K562 (cell line): ENCODE measurements around the gene UBE2I.

Experiments used
- KLF16 ChIP-seq: IDR thresholded peaks from 2 replicates; pipeline ENCODE4 v1.6.1; 2016; ENCODE audit warnings: antibody characterized with exemption
- MTA3 ChIP-seq: fragments of 450-650 bp; formaldehyde crosslinking; IDR thresholded peaks from 2 replicates; pipeline ENCODE4 v1.6.1; 2017; ENCODE audit warnings: mild to moderate bottlenecking, borderline replicate concordance
- ZBTB7A ChIP-seq: IDR thresholded peaks from 2 replicates; pipeline ENCODE4 v1.6.1; 2011; ENCODE audit warnings: low read depth, mild to moderate bottlenecking, low read length, moderate library complexity, borderline replicate concordance; ENCODE audit not compliant: control insufficient read depth
- ZNF318 ChIP-seq, 2 experiments: fragments of 450-650 bp; IDR thresholded peaks; 2 replicates each; pipeline ENCODE4 v1.6.1; 2016; ENCODE audit warnings: mild to moderate bottlenecking in 2 of 2, borderline replicate concordance in 1 of 2, low read depth in 1 of 2, moderate library complexity in 1 of 2
- TF ChIP-seq, protein P1 (sequence below), 3 experiments: IDR thresholded peaks in 2 of 3; conservative IDR thresholded peaks in 1 of 3; 2 replicates each; pipeline ENCODE4 v1.5.1; 2011 to 2012; ENCODE audit warnings: low read length in 3 of 3, mild to moderate bottlenecking in 3 of 3, control low read depth in 2 of 3, improper control_type of control experiment in 1 of 3, inconsistent platforms in 1 of 3, low read depth in 1 of 3, mixed read lengths in 1 of 3, moderate library complexity in 1 of 3; ENCODE audit not compliant: insufficient read depth in 2 of 3

GRCh38 chr16:1310832-1311200, 1.4 kb downstream of the UBE2I start:
- TF ChIP-seq ZNF318 (IDR thresholded peaks at IDR 0.05; ENCODE audit: borderline replicate concordance in 1 of 2, low read depth in 1 of 2) (no peak), MTA3 (no peak), KLF16 (no peak), ZBTB7A (no peak)
- TF ChIP-seq, protein P1, sequence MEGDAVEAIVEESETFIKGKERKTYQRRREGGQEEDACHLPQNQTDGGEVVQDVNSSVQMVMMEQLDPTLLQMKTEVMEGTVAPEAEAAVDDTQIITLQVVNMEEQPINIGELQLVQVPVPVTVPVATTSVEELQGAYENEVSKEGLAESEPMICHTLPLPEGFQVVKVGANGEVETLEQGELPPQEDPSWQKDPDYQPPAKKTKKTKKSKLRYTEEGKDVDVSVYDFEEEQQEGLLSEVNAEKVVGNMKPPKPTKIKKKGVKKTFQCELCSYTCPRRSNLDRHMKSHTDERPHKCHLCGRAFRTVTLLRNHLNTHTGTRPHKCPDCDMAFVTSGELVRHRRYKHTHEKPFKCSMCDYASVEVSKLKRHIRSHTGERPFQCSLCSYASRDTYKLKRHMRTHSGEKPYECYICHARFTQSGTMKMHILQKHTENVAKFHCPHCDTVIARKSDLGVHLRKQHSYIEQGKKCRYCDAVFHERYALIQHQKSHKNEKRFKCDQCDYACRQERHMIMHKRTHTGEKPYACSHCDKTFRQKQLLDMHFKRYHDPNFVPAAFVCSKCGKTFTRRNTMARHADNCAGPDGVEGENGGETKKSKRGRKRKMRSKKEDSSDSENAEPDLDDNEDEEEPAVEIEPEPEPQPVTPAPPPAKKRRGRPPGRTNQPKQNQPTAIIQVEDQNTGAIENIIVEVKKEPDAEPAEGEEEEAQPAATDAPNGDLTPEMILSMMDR (IDR thresholded peaks at IDR 0.05 in 2 of 3, conservative IDR thresholded peaks at IDR 0.05 in 1 of 3; ENCODE audit: insufficient read depth in 2 of 3, low read depth in 1 of 3, low read length in 3 of 3), result no peak
